ENCODE data around the gene ALDH1L1. TPM values are rescaled to one million over a fixed set of nuclear protein-coding genes. Genes with fewer than 3 reads are reported as not detected.
"Not testable (repeated sequence)": the region's sequence is repeated elsewhere in the genome, so short reads cannot be mapped to it uniquely, and the experiment has no call there.

Gene ALDH1L1
- total RNA-seq, 6 donors from 2014 or later: 2.4 to 11.5 (median 4.7) TPM

- Histone ChIP-seq H3K27me3 (no peaks in the 10 kb centered on the region), H3K4me1 (no peaks in the 10 kb centered on the region), H3K36me3 (no peaks in the 10 kb centered on the region), H3K27ac (no peak overlapping the region), H3K4me3 (no peak overlapping the region), H3K9me3 (peaks cover 10 to 13% (median 11%) of the 10 kb centered on the region in 4 donors)
- no peak for DNase-seq
- ATAC-seq (ENCODE audit: low FRiP score in 2 of 2): no peak
- TF ChIP-seq POLR2A (IDR thresholded peaks at IDR 0.05): no peak
- no peak for TF ChIP-seq CTCF (IDR thresholded peaks at IDR 0.05)
- no peak for TF ChIP-seq EP300 (IDR thresholded peaks at IDR 0.05)
- TF ChIP-seq POLR2AphosphoS5 (IDR thresholded peaks at IDR 0.05): no peak
These were observed 82.6 kb downstream of the ALDH1L1 start for GRCh38 chr3:126097801-126098200.

GRCh38 chr3:126096274-126096673, 84.1 kb downstream of the ALDH1L1 start:
- WGBS, 2 donors: 81 to 82% methylated on average over 6 of the region's 6 CpGs

DNA sequence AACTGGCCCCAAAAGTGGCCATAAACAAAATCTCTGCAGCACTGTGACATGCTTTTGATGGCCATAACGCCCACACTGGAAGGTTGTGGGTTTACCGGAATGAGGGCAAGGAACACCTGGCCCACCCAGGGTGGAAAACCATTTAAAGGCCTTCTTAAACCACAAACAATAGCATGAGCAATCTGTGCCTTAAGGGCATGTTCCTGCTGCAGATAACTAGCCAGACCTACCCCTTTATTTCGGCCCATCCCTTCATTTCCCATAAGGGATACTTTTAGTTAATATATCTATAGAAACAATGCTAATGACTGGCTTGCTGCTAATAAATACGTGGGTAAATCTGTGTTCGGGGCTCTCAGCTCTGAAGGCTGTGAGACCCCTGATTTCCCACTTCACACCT, 88.3 kb downstream of the ALDH1L1 start:
- H3K4me3 ChIP-seq; H3K36me3 ChIP-seq; H3K27ac ChIP-seq; H3K4me1 ChIP-seq; H3K27me3 ChIP-seq; ATAC-seq (ENCODE audit: low FRiP score in 2 of 2); DNase-seq: not testable (repeated sequence)
- peaks cover 10 to 13% (median 10%) of the 10 kb centered on the region in 4 donors for H3K9me3 ChIP-seq
- 87 to 94% methylated on average over 5 of the region's 5 CpGs for WGBS, 2 donors

More at GRCh38 chr3:126096274-126096673, 84.1 kb downstream of the ALDH1L1 start:
- H3K4me3 ChIP-seq; H3K36me3 ChIP-seq; DNase-seq; H3K4me1 ChIP-seq; H3K27me3 ChIP-seq; ATAC-seq (ENCODE audit: low FRiP score in 2 of 2); H3K27ac ChIP-seq: not testable (repeated sequence)
- H3K9me3 ChIP-seq: peaks cover 10 to 13% (median 11%) of the 10 kb centered on the region in 4 donors

DNA sequence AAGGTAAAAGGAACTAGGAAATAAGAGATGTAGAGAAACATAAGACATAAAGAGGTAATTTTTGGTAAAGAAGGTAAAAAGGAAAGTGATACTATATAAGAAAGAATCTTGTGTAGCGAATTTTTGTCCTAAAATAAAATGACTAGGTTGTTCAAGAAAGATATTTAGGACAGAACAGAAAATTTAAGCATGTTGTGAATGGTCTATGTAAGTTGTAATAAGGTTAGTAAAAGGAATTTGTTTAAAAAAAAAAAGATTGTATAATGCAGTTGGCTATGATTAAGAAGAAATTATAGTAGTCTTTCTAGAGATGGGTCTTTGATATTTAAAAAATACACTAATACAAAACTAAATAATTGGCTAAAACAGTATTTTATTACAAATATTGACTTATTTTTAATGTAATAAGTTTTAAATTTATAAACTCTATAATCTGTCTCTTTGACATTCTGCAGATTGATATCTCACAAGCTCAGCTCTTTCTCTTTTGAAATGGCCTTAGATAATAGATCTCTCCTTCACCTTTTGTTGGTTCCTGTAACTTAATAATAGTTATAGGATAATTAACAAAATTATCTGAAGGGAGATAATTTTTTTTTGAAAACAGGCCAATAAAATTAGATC, 92.7 kb downstream of the ALDH1L1 start:
- no peaks in the 10 kb centered on the region for H3K36me3 ChIP-seq
- 78 to 83% methylated on average over 1 of the region's 1 CpG for WGBS, 2 donors
- H3K27me3 ChIP-seq: no peaks in the 10 kb centered on the region
- DNase-seq: no peak
- no peak overlapping the region for H3K4me3 ChIP-seq
- no peak overlapping the region for H3K27ac ChIP-seq
- no peak for TF ChIP-seq POLR2AphosphoS5 (IDR thresholded peaks at IDR 0.05)
- TF ChIP-seq EP300 (IDR thresholded peaks at IDR 0.05): no peak
- no peak for TF ChIP-seq POLR2A (IDR thresholded peaks at IDR 0.05)
- TF ChIP-seq CTCF (IDR thresholded peaks at IDR 0.05): no peak
- no peak for ATAC-seq (ENCODE audit: low FRiP score in 2 of 2)
- no peaks in the 10 kb centered on the region for H3K9me3 ChIP-seq
- peaks cover 3 to 20% (median 8%) of the 10 kb centered on the region in 4 donors for H3K4me1 ChIP-seq

DNA sequence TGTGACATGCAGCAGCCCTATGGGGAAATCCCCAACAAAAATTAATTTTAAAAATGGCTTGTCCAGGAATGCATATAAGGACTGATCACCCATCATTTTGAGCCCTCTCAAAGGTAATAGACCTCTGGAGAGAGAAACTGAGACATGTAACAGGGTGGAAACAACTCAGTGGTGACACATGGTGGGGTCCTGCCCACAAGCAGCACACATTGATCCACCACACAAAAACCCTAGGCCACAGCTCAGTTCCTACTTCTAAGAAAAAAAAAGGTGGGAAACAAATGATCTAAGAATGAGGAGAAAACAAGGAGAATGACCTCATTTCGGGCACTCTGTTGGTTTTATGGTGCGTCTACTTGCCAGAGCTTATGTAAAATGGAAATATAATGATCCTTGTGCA, 94.5 kb downstream of the ALDH1L1 start:
- H3K9me3 ChIP-seq: no peaks in the 10 kb centered on the region
- H3K4me3 ChIP-seq: no peak overlapping the region
- ATAC-seq (ENCODE audit: low FRiP score in 2 of 2) (no peak), DNase-seq (no peak)
- whole genome bisulfite sequencing, 2 donors: 77 to 82% methylated on average over 2 of the region's 2 CpGs
- H3K27ac ChIP-seq: no peak overlapping the region
- TF ChIP-seq CTCF (IDR thresholded peaks at IDR 0.05) (no peak), EP300 (IDR thresholded peaks at IDR 0.05) (no peak), POLR2AphosphoS5 (IDR thresholded peaks at IDR 0.05) (no peak), POLR2A (IDR thresholded peaks at IDR 0.05) (no peak)
- no peaks in the 10 kb centered on the region for H3K27me3 ChIP-seq
- H3K36me3 ChIP-seq: no peaks in the 10 kb centered on the region
- H3K4me1 ChIP-seq: peaks cover 3 to 22% (median 8%) of the 10 kb centered on the region in 4 donors

DNA sequence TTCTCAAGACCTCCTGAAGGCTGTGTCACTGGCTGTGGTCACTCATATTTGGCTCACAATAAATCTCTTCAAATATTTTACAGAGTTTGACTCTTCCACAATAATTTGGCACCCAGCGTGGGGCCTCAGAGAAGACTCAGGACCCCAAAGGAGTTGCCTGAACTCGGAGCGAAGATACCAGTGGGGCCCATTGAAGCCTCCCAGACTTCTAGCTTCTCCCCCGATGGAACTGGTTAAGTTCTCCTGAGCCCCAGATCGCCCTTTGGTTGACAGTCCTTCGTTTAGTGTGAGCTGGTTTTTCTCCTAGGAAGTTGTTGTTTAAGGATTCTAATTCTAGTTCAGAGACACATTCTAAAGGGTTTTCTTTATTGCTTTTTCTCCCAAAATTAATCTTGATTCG, 95.1 kb downstream of the ALDH1L1 start:
- 94 to 96% methylated on average over 7 of the region's 7 CpGs for WGBS, 2 donors
- no peak overlapping the region for H3K27ac ChIP-seq
- DNase-seq (no peak), ATAC-seq (ENCODE audit: low FRiP score in 2 of 2) (no peak)
- H3K4me3 ChIP-seq: no peak overlapping the region
- H3K9me3 ChIP-seq: no peaks in the 10 kb centered on the region
- TF ChIP-seq EP300 (IDR thresholded peaks at IDR 0.05) (no peak), POLR2A (IDR thresholded peaks at IDR 0.05) (no peak), POLR2AphosphoS5 (IDR thresholded peaks at IDR 0.05) (no peak), CTCF (IDR thresholded peaks at IDR 0.05) (no peak)
- peaks cover 3 to 22% (median 8%) of the 10 kb centered on the region in 4 donors for H3K4me1 ChIP-seq
- no peaks in the 10 kb centered on the region for H3K36me3 ChIP-seq
- H3K27me3 ChIP-seq: no peaks in the 10 kb centered on the region
